HG02938 (cell line): Measurements from ENCODE around the gene LRRC1.
A peak's percentile ranks its signal among the peaks of the same experiment; 100 is the strongest.

Experiments used
- ATAC-seq: cut with Tn5 transposase; IDR thresholded peaks from one replicate; pipeline ENCODE4 v1.9.1; 2021; ENCODE audit warnings: mild to moderate bottlenecking, moderate library complexity; ENCODE audit not compliant: unreplicated experiment

LRRC1 gene

DNA sequence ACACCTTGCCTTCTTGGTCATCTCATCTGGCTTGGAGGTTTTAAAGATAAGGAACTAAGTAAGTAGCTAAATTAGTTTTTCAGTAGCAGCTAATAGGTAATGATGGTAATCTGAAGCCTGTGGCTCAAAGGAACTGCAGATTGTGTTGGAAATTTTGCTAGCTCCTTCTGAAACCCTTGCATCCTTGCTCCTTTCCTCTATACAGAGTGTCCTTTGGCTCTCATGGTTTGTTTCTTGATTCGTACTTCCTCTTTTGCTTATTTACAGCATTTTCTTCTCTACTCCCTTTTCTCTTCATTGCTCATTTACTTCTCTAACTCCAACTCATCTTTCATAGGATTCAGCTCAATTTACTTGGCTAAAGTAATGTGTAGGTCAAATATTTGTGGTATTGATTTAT is 19.0 kb downstream of the LRRC1 start:
- ATAC-seq: no peak

DNA sequence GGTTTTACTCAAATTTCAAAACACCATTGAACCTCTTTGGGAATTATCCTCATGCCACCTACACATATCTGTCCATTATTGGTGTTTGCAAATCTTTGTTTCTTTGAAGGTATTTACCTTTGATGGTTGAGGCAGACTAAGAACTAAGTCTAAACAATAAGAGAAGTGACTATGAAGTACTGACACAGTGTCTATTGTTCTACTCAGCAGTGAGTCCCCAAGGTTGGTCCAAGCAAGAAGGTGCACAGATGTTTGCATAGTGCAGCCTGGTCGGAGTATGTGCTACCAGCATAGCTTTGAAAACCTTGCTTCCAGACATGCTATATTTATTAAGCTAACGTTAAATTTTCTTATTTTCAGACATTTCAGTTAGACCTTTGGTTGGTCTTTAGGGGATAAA is 19.5 kb downstream of the LRRC1 start:
- no peak for ATAC-seq

DNA sequence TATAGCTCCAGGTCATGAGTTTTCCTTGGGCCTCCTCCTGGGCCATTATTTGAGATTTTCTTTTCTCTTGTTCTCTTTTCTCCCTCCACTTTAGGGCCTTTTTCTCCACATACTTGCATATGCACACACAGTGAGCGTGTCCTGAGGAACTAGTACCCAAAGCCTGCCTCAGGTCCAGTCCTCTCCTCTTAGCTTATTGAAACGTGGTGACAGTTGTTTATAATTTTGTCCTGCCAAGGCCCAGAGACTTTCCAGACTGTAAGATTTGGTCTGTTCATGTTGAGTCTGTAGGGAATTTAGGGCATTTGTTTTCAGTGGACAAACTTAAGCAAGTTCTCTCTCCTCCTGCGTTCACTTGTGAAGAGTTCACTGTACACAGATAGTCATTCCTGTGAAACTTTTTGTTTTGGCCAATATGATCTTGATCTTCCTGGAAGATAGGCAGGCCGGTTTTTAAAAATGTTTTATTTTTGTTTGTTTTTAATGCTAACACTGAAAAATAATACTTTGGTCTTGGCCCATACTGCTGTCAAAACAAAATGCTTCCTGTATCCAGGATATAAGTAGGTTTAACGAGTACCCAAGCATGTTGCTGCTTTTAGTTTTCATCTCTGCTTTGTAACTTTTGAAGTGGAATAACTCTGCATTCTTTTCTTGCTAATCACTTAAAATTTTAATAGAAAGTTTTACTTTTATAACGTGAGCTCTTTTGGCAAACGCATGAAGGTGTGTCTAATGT is 20.7 kb downstream of the LRRC1 start:
- ATAC-seq: no peak

- ATAC-seq: no peak
These were observed 24.2 kb downstream of the LRRC1 start for GRCh38 chr6:53818858-53819609.

- ATAC-seq: no peak
These were observed 27.8 kb downstream of the LRRC1 start for GRCh38 chr6:53822401-53823125.

DNA sequence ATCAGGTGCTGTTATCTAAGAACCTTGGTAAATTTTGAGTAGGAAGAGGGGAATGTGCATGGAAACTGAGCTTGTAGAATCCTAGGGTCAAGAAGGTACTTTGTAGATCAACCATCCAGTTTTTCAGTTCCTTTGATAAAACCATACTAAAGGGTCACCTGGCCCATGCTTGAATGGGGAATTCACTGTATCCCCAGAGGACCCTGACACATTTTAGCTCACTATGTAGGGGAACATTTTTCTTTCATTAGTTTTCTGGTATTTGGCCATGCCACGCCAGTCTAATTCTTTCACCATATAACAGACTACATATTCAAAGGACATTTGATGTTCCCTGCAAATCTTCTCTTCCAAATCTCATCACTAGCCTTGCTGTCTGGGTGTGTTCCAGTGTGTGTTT is 29.9 kb downstream of the LRRC1 start:
- ATAC-seq: no peak

DNA sequence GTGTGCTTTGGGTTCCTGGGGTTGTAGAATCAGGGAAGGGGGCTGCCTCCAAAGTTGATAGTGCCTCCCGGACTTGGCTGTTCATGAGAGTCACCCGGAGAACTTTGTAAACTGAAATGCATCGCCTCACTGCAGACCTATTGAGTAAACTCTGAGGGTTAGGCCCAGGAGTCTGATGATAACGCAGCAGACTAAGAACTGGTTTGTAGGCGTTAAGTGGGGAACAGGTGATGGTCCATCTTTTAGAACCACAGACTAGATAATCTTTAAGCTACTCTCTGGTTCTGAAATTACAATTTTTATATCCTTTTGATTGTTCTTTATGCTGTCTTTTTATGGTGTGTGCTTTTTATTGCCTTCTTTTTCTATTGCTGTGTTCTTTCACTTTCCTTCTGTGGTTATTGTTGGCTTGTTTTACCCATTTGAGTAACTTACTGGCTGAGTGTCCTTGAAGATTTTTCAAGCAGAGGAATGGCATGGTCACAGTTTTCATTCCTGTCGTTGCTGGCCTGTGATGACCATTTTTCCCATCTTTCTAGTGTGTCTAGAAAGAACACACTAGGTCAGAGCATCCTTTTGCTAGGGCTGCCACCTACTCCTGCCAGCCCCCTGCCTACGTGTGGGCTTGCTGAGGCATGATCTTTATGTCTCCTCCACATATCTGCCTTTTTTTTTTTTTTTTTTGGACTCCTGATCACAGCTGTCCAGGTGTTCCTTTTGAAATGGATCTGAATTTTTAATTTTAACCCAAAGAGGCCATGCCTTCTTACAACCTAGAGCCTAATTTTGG is 30.9 kb downstream of the LRRC1 start:
- peak; percentile 57 for ATAC-seq

- no peak for ATAC-seq
These were observed 32.7 kb downstream of the LRRC1 start for GRCh38 chr6:53827531-53827930.

GRCh38 chr6:53828215-53828614 is 33.4 kb downstream of the LRRC1 start:
- no peak for ATAC-seq

- ATAC-seq: no peak
These were observed 34.3 kb downstream of the LRRC1 start for GRCh38 chr6:53828966-53829697.

DNA sequence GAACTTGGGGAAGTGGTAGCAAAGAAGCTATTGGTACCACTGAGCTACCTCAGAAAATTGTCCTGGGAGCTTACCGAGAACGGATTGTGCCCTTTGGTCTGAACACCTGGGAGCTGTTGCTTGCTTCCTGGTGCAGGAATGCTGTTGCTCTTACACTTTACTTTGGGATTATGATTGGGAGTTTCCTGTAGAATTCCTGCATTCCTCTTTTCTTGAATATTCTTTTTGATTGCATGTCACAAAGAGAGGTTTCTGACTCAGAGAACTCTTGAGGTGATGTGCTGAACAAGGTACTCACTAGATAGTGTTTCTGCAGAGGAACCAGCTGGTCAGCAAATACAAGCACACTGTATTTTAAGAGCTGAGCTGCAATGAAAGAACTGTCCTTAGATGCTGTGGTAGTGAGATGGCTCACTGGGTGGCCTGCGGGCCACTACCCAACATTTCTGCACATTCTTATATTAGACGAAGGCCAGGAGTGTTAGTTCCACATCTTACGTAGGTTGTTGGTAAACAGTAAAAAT is 35.0 kb downstream of the LRRC1 start:
- ATAC-seq: no peak

- ATAC-seq: no peak
These were observed 35.6 kb downstream of the LRRC1 start for GRCh38 chr6:53830366-53830765.

DNA sequence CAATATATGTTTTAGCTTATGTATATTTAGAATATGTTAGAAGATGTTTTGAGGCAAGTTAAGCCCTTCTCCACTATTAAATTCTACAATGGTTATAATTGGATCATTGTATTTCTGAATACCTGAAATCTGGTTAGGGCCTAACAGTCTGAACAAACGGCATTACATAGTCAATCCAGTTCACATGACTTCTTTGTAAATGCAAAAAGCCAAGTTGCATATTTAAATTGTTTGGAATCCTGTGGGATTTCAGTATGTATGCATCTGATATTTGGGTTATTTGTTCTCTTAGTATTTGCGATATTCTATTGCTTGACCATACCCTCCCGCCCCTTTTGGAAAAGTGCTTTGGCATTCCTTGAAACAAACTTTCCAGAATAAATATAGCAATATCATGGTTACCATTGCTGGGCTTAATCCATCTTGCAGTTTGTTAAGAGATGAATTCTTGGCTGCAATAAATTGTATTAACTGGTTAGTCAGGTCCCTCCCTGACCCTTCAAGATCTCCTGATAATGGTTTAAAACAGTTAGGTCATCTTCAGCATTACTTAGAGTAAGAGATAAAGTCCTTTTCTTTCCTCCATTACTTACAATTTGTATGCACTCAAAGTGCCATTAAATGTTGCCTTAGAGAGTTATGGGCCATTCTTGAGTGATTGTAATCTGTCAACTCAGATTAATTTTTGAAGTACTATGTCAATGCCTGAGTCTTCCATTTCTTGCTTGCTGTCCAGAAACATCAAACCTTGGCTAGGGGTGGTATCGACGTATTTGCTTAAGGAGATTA is 36.5 kb downstream of the LRRC1 start:
- no peak for ATAC-seq

GRCh38 chr6:53831936-53832660 is 37.3 kb downstream of the LRRC1 start:
- no peak for ATAC-seq

DNA sequence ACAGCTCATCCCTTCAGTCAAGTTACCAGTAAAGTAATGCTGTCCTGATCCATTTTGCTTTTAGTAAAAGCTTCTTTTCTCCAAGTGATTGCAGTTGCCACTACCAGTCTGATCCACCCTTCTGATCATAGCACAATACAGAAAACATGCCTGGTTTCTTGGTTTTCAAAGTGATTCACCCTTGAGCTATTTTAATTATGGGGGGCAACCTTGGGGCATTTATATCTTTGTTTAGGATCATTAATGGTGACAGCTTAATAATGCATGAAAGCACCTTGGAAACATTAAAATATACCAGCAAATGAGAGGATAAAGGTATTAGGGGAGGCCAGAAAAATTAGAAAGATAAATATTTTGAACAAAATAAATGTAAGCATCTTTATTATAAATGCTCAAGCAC is 38.4 kb downstream of the LRRC1 start:
- ATAC-seq: no peak

- ATAC-seq: no peak
These were observed 39.3 kb downstream of the LRRC1 start for GRCh38 chr6:53834132-53834531.

GRCh38 chr6:53837865-53838769 is 43.3 kb downstream of the LRRC1 start:
- ATAC-seq: no peak

DNA sequence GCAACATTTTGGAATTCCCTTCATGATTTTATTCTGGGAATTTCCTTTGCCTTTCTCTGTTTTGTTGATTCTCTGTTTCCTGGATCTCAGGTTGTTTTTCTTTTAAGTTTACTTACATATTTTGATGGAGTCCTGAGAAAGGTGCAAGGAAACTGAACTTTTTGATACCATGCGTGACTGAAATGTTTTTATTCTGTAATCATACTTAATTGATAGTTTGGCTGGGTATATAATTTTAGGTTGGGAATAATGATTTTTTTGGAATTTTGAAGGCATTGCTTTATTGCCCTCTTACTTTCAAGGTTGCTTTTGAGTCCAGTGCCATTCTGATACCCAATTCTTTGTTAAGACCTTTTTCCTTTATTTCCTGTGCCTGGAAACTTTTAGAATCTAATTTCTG is 45.2 kb downstream of the LRRC1 start:
- no peak for ATAC-seq
